ENCODE data around the gene KLF15. TPM values are rescaled to one million over a fixed set of nuclear protein-coding genes. Genes with fewer than 3 reads are reported as not detected.

The KLF15 gene
- total RNA-seq, 1 experiment from 2014 or later = 3.3 TPM

DNA sequence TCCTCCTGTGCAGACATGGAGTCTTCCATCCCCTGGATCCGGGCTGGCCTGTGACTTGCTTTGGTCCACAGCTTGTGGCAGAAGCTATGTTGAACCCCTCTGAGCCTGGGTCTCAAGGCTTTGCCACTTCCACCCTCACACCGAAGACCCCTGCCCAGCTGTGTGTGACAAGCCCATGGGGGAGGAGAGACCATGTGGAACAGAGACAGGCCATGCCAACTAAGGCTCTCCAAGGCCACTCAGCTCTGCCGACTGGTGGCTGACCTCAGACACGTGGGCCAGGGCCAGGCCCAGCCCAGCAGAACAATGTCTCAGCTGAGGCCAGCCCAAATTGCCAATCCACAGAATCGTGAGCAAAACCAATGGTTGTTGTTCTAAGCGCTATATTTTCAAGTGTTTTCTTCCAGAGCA, 21.1 kb upstream of the KLF15 start (continued):
- TF ChIP-seq TCF7L2 (IDR thresholded peaks at IDR 0.05; ENCODE audit: borderline replicate concordance, extremely low read depth, insufficient read depth, insufficient read length) = no peak
- no peak for TF ChIP-seq JUND (IDR thresholded peaks at IDR 0.05)
- TF ChIP-seq, protein P1, sequence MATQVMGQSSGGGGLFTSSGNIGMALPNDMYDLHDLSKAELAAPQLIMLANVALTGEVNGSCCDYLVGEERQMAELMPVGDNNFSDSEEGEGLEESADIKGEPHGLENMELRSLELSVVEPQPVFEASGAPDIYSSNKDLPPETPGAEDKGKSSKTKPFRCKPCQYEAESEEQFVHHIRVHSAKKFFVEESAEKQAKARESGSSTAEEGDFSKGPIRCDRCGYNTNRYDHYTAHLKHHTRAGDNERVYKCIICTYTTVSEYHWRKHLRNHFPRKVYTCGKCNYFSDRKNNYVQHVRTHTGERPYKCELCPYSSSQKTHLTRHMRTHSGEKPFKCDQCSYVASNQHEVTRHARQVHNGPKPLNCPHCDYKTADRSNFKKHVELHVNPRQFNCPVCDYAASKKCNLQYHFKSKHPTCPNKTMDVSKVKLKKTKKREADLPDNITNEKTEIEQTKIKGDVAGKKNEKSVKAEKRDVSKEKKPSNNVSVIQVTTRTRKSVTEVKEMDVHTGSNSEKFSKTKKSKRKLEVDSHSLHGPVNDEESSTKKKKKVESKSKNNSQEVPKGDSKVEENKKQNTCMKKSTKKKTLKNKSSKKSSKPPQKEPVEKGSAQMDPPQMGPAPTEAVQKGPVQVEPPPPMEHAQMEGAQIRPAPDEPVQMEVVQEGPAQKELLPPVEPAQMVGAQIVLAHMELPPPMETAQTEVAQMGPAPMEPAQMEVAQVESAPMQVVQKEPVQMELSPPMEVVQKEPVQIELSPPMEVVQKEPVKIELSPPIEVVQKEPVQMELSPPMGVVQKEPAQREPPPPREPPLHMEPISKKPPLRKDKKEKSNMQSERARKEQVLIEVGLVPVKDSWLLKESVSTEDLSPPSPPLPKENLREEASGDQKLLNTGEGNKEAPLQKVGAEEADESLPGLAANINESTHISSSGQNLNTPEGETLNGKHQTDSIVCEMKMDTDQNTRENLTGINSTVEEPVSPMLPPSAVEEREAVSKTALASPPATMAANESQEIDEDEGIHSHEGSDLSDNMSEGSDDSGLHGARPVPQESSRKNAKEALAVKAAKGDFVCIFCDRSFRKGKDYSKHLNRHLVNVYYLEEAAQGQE (IDR thresholded peaks at IDR 0.05; ENCODE audit: low read depth) = no peak
- TF ChIP-seq FOSL1 (IDR thresholded peaks at IDR 0.05; ENCODE audit: low read depth) = no peak
- TF ChIP-seq CBX3 (IDR thresholded peaks at IDR 0.05; ENCODE audit: low read depth) = no peak

DNA sequence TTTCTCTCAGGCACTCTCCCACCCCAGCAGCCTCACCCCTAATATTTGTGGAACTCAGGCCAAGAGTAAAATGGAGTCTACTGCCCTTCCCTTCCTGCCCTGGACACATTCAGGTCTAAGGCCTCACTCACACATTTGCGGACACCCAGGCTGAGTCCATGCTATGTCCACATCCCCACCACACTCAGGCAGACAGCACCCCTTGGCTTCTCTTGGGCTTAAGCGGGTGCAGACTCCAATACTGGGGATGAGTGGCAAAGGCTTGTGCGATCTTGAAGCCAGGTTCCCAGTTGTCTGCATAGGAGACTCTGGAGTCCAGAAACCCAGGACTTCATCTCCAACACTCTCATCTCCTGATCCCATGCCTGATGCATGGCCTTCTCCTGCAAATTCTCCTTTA, 20.0 kb upstream of the KLF15 start:
- Histone ChIP-seq H3K9ac (ENCODE audit: low read length) (no peak overlapping the region), H3K79me2 (ENCODE audit: insufficient read depth, low read length) (no peaks in the 10 kb centered on the region), H3K27me3 (ENCODE audit: insufficient read depth, low read length) (no peaks in the 10 kb centered on the region), H4K20me1 (ENCODE audit: insufficient read depth) (no peaks in the 10 kb centered on the region), H3K9me3 (ENCODE audit: control insufficient read depth in 1 of 2, insufficient read depth in 1 of 2, low read depth in 1 of 2, low read length in 2 of 2) (no peaks in the 10 kb centered on the region), H3K4me1 (ENCODE audit: control insufficient read depth in 1 of 2, insufficient read depth in 2 of 2, low read length in 2 of 2) (no peaks in the 10 kb centered on the region), H3K4me2 (ENCODE audit: low read length) (no peak overlapping the region), H3K27ac (ENCODE audit: low read depth, low read length) (no peak overlapping the region), H3K36me3 (ENCODE audit: control insufficient read depth in 1 of 2, insufficient read depth in 2 of 2, low read length in 2 of 2) (no peaks in the 10 kb centered on the region), H3K9me2 (ENCODE audit: insufficient read depth) (no peaks in the 10 kb centered on the region), H2AFZ (ENCODE audit: low read depth, low read length, poor library complexity, severe bottlenecking) (no peak overlapping the region), H3K4me3 (replicated peaks in 1 of 2; ENCODE audit: low read depth in 1 of 2, low read length in 2 of 2) (no peak overlapping the region)
- CTCF ChIA-PET = no interaction called here
- no peak for DNase-seq (ENCODE audit: low read depth, low spot score)
- no TSS peak for BruUV-seq (replicated peaks)
- RAD21 ChIA-PET (ENCODE audit: low non-redundant PET in 1 of 2, low total read pairs in 2 of 2, uncharacterized antibody in 2 of 2, unreplicated experiment in 2 of 2) = no interaction called here
- intact Hi-C loops (cut with micrococcal nuclease) = no loop called here
- no peak for ATAC-seq
- POLR2A ChIA-PET = no interaction called here
- TF ChIP-seq, protein P2, sequence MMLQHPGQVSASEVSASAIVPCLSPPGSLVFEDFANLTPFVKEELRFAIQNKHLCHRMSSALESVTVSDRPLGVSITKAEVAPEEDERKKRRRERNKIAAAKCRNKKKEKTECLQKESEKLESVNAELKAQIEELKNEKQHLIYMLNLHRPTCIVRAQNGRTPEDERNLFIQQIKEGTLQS (IDR thresholded peaks at IDR 0.05) = no peak
- TF ChIP-seq, protein P3, sequence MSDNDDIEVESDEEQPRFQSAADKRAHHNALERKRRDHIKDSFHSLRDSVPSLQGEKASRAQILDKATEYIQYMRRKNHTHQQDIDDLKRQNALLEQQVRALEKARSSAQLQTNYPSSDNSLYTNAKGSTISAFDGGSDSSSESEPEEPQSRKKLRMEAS (IDR thresholded peaks at IDR 0.05) = no peak
- TF ChIP-seq, protein P4, sequence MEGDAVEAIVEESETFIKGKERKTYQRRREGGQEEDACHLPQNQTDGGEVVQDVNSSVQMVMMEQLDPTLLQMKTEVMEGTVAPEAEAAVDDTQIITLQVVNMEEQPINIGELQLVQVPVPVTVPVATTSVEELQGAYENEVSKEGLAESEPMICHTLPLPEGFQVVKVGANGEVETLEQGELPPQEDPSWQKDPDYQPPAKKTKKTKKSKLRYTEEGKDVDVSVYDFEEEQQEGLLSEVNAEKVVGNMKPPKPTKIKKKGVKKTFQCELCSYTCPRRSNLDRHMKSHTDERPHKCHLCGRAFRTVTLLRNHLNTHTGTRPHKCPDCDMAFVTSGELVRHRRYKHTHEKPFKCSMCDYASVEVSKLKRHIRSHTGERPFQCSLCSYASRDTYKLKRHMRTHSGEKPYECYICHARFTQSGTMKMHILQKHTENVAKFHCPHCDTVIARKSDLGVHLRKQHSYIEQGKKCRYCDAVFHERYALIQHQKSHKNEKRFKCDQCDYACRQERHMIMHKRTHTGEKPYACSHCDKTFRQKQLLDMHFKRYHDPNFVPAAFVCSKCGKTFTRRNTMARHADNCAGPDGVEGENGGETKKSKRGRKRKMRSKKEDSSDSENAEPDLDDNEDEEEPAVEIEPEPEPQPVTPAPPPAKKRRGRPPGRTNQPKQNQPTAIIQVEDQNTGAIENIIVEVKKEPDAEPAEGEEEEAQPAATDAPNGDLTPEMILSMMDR (IDR thresholded peaks at IDR 0.05 in 2 of 3, conservative IDR thresholded peaks at IDR 0.05 in 1 of 3; ENCODE audit: borderline replicate concordance in 1 of 3, insufficient read depth in 1 of 3, low read depth in 2 of 3, low read length in 2 of 3) = no peak
- TF ChIP-seq POLR2A (IDR thresholded peaks at IDR 0.05; ENCODE audit: borderline replicate concordance, extremely low read depth, insufficient read depth, insufficient read length) = no peak
- no peak for TF ChIP-seq EZH2 (IDR thresholded peaks at IDR 0.05)
- no peak for TF ChIP-seq EZH2phosphoT487 (IDR thresholded peaks at IDR 0.05; ENCODE audit: borderline replicate concordance)
- TF ChIP-seq CEBPB (IDR thresholded peaks at IDR 0.05; ENCODE audit: low read depth) = no peak
- TF ChIP-seq RAD21 (IDR thresholded peaks at IDR 0.05; ENCODE audit: low read depth) = no peak
- no peak for TF ChIP-seq ZNF274 (IDR thresholded peaks at IDR 0.05; ENCODE audit: low read depth, low read length)
- no peak for TF ChIP-seq SIN3A (IDR thresholded peaks at IDR 0.05; ENCODE audit: low read depth)
- no peak for TF ChIP-seq SRF (IDR thresholded peaks at IDR 0.05; ENCODE audit: low read depth)
- TF ChIP-seq JUND (IDR thresholded peaks at IDR 0.05) = no peak
- no peak for TF ChIP-seq YY1 (IDR thresholded peaks at IDR 0.05; ENCODE audit: extremely low read depth, insufficient replicate concordance, low read depth, low read length)
- no peak for TF ChIP-seq EGR1 (IDR thresholded peaks at IDR 0.05; ENCODE audit: low read depth)
- TF ChIP-seq, protein P5, sequence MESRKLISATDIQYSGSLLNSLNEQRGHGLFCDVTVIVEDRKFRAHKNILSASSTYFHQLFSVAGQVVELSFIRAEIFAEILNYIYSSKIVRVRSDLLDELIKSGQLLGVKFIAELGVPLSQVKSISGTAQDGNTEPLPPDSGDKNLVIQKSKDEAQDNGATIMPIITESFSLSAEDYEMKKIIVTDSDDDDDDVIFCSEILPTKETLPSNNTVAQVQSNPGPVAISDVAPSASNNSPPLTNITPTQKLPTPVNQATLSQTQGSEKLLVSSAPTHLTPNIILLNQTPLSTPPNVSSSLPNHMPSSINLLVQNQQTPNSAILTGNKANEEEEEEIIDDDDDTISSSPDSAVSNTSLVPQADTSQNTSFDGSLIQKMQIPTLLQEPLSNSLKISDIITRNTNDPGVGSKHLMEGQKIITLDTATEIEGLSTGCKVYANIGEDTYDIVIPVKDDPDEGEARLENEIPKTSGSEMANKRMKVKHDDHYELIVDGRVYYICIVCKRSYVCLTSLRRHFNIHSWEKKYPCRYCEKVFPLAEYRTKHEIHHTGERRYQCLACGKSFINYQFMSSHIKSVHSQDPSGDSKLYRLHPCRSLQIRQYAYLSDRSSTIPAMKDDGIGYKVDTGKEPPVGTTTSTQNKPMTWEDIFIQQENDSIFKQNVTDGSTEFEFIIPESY (IDR thresholded peaks at IDR 0.05; ENCODE audit: extremely low read depth, insufficient replicate concordance, low read length) = no peak
- TF ChIP-seq TCF7L2 (IDR thresholded peaks at IDR 0.05; ENCODE audit: borderline replicate concordance, extremely low read depth, insufficient read depth, insufficient read length) = no peak
- no peak for TF ChIP-seq SP1 (IDR thresholded peaks at IDR 0.05; ENCODE audit: low read depth)

Data from HCT116 (cell line).